ENCODE data around the gene HEATR5A. TPM values are rescaled to one million over a fixed set of nuclear protein-coding genes. Genes with fewer than 3 reads are reported as not detected.

Gene HEATR5A
- total and polyA plus RNA-seq, 11 donors, result 22.4 to 57.6 (median 45.5) TPM

DNA sequence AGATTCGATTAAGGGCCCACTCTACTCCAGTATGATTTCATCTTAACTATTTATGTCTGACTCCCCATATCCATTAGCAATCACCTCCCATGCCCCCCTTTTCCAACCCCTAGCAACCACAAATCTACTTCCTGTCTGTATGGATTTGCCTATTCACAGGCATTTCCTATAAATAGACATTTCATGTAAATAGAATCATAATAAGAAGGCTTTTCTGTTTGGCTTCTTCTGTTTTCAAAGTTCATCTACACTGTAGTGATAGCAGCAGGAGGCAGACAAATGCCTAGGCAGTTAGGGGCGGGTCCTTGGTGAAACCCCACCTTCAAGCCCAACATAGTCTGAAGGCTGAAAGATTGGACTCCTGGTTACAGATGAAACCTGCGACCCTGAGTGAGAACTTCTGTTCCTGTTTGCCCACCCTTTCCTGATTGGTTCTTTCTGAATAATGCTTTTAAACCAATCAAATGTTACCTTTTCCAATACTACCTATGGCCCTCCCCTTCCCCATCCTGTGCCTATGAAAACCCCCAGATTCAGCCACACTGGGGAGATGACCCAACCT is 150.6 kb downstream of the HEATR5A start:
- no peak for TF ChIP-seq POLR2A (IDR thresholded peaks at IDR 0.05)
- TF ChIP-seq, protein P1, sequence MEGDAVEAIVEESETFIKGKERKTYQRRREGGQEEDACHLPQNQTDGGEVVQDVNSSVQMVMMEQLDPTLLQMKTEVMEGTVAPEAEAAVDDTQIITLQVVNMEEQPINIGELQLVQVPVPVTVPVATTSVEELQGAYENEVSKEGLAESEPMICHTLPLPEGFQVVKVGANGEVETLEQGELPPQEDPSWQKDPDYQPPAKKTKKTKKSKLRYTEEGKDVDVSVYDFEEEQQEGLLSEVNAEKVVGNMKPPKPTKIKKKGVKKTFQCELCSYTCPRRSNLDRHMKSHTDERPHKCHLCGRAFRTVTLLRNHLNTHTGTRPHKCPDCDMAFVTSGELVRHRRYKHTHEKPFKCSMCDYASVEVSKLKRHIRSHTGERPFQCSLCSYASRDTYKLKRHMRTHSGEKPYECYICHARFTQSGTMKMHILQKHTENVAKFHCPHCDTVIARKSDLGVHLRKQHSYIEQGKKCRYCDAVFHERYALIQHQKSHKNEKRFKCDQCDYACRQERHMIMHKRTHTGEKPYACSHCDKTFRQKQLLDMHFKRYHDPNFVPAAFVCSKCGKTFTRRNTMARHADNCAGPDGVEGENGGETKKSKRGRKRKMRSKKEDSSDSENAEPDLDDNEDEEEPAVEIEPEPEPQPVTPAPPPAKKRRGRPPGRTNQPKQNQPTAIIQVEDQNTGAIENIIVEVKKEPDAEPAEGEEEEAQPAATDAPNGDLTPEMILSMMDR (IDR thresholded peaks at IDR 0.05), result no peak
- Histone ChIP-seq H3K4me1 (peaks cover 0 to 6% (median 0%) of the 10 kb centered on the region in 12 donors), H3K4me3 (no peak overlapping the region), H3K36me3 (no peaks in the 10 kb centered on the region), H3K27ac (no peak overlapping the region), H3K9me3 (peaks cover 0 to 7% (median 0%) of the 10 kb centered on the region in 12 donors), H3K27me3 (no peaks in the 10 kb centered on the region)
- DNase-seq (no peak), ATAC-seq (no peak)
- 80 to 86% (median 84%) methylated on average over 3 of the region's 3 CpGs for WGBS, 4 donors
- intact Hi-C loops (cut with DNase I), result no loop called here

DNA sequence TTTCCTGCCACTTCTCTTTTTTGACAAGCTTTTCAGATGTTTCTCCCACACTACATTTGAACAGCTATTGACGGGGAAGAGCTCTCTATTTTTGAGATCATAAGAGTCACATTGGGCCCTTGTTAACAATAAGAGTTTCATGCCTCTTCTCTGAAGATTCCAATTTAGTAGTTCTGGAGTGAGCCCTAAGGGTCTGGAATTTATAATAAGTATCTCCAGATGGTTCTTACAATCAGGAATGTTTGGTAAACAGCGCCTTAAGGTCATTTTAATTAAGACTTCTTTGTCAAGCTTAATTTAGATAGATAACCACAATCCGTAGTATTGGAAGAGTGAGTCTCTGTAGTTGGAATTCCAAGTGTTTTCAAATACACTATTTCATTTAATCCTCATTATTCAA is 152.1 kb downstream of the HEATR5A start:
- no peak overlapping the region for H3K27ac ChIP-seq
- H3K9me3 ChIP-seq, result peaks cover 0 to 7% (median 0%) of the 10 kb centered on the region in 12 donors
- H3K36me3 ChIP-seq, result no peaks in the 10 kb centered on the region
- peaks cover 0 to 12% (median 0%) of the 10 kb centered on the region in 12 donors for H3K4me1 ChIP-seq
- DNase-seq (no peak), ATAC-seq (no peak)
- WGBS, 4 donors, result 90 to 94% (median 92%) methylated on average over 3 of the region's 3 CpGs
- TF ChIP-seq, protein P1 (IDR thresholded peaks at IDR 0.05), result no peak
- TF ChIP-seq POLR2A (IDR thresholded peaks at IDR 0.05), result no peak
- H3K4me3 ChIP-seq, result no peak overlapping the region
- intact Hi-C loops (cut with DNase I), result no loop called here
- no peaks in the 10 kb centered on the region for H3K27me3 ChIP-seq

DNA sequence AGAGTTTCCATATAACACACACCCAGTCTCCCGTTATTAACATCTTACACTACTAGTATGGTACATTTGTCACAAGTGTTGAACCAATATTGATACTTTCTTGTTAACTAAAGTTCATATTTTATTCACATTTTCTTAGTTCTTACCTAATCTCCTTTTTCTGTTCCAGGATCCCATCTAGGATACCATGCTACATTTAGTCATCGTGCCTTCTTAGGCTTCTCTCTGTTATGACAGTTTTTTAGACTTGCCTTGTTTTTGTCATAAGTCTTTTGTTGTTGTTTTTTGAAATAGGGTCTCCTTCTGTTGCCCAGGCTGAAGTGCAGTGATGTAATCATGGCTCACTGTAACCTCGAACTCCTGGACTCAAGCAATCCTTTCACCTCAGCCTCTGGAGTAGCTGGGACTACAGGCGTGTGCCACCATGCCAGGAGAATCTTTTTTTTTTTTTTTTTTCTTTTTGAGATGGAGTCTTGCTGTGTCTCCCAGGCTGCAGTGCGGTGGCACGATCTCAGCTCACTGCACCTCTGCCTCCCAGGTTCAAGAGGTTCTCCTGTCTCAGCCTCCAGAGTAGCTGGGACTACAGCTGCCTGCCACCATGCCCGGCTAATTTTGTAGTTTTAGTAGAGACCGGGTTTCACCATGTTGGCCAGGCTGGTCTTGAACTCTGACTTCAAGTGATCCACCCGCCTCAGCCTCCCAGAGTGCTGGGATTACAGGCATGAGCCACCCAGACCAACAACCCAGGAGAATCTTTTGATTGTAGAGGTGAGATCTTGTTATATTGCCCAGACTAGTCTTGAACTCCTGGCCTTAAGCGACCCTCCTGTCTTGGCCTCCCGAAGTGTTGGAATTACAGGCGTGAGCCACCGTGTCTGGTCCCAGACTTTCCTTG is 153.7 kb downstream of the HEATR5A start:
- DNase-seq, result no peak
- TF ChIP-seq, protein P1 (IDR thresholded peaks at IDR 0.05), result no peak
- TF ChIP-seq POLR2A (IDR thresholded peaks at IDR 0.05), result no peak
- no peak overlapping the region for H3K27ac ChIP-seq
- ATAC-seq, result no peak
- H3K4me3 ChIP-seq, result no peak overlapping the region
- peaks cover 0 to 7% (median 0%) of the 10 kb centered on the region in 12 donors for H3K9me3 ChIP-seq
- H3K4me1 ChIP-seq, result peaks cover 0 to 26% (median 12%) of the 10 kb centered on the region in 12 donors
- WGBS, 4 donors, result 88 to 95% (median 92%) methylated on average over 13 of the region's 13 CpGs
- H3K36me3 ChIP-seq, result no peaks in the 10 kb centered on the region
- H3K27me3 ChIP-seq, result no peaks in the 10 kb centered on the region
- intact Hi-C loops (cut with DNase I), result no loop called here

DNA sequence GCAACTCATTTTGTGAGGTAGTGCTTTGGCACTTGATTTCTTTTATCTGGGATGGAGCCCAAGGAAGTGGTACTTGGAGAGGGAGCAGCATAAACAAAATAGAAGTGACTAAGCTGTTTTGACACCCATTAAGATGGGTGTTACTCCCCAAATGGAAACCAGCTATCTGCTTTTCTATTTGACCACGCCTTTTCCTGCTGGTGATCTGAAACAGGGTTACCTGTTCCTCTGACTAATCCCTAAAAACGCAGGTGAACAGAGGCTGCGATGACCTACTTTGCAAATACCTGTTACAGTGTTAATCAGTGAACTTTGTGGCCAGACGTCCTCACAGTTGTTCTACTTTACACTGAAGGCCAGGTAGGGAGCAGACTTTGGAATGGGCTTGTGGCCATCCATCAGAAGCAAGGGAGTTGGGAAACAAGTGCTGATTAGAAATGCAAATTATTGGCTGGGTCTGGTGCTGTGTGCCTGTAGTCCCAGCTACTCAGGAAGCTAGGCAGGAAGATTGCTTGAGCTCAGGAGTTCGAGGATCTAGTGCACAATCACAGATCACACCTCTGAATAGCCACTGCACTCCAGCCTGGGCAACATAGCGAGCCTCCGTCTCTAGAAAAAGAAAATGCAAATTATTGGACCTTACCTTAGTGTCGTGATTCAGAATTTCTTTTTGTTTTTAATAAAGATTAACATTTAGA is 154.5 kb downstream of the HEATR5A start:
- TF ChIP-seq, protein P1 (IDR thresholded peaks at IDR 0.05), result no peak
- no peak for TF ChIP-seq POLR2A (IDR thresholded peaks at IDR 0.05)
- peaks cover 0 to 27% (median 14%) of the 10 kb centered on the region in 12 donors for H3K4me1 ChIP-seq
- ATAC-seq (no peak), DNase-seq (no peak)
- no peak overlapping the region for H3K27ac ChIP-seq
- H3K27me3 ChIP-seq, result no peaks in the 10 kb centered on the region
- no peak overlapping the region for H3K4me3 ChIP-seq
- H3K36me3 ChIP-seq, result no peaks in the 10 kb centered on the region
- peaks cover 0 to 7% (median 0%) of the 10 kb centered on the region in 12 donors for H3K9me3 ChIP-seq
- 82 to 86% (median 84%) methylated on average over 8 of the region's 8 CpGs for WGBS, 4 donors
- intact Hi-C loops (cut with DNase I), result no loop called here
